Cardiac fibroblast (primary cell): ENCODE measurements around the gene LEMD1.

Source experiments
- DNase-seq, 2 donors: peaks; one replicate each; pipeline versions ENCODE4 v3.0.0 to v3.0.0-alpha.2; 2010; ENCODE audit warnings: low read depth in 2 of 2
- H3K4me3 ChIP-seq, 2 donors: replicated peaks in 1 of 2; 1 replicate in 1 of 2; 2 replicates in 1 of 2; pipeline ENCODE4 v1.5.1; 2011; ENCODE audit warnings: low read depth in 2 of 2, low read length in 2 of 2, mild to moderate bottlenecking in 2 of 2, moderate library complexity in 1 of 2
- TF ChIP-seq, protein P1 (sequence below): IDR thresholded peaks from one replicate; pipeline ENCODE4 v1.5.1; 2011; ENCODE audit warnings: low read depth, mild to moderate bottlenecking, low read length, inconsistent platforms

Gene LEMD1

DNA sequence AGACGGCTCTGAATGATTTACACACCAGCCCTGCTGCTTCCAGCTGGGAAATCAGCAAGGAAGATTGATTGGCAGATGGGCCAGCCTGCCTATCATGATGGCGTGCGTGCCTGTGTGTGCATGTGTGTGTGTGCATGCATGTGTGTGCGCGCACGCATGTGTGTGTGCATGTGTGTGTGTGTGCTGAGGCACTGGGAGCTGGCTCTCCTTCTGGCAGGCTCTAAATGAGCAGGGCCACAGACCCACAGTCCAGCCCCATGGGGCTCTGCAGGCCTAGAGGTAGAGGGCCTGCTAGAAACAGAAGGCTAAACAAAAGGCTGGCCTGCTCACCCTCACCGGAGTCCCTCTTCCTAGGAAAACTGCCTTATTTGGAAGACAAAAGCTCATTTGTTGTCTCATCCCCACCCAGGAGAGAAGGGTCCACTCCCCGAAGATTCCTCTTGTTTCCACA, 71.1 kb downstream of the LEMD1 start:
- TF ChIP-seq, protein P1, sequence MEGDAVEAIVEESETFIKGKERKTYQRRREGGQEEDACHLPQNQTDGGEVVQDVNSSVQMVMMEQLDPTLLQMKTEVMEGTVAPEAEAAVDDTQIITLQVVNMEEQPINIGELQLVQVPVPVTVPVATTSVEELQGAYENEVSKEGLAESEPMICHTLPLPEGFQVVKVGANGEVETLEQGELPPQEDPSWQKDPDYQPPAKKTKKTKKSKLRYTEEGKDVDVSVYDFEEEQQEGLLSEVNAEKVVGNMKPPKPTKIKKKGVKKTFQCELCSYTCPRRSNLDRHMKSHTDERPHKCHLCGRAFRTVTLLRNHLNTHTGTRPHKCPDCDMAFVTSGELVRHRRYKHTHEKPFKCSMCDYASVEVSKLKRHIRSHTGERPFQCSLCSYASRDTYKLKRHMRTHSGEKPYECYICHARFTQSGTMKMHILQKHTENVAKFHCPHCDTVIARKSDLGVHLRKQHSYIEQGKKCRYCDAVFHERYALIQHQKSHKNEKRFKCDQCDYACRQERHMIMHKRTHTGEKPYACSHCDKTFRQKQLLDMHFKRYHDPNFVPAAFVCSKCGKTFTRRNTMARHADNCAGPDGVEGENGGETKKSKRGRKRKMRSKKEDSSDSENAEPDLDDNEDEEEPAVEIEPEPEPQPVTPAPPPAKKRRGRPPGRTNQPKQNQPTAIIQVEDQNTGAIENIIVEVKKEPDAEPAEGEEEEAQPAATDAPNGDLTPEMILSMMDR, result no peak
- no peak overlapping the region for H3K4me3 ChIP-seq
- no peak for DNase-seq

DNA sequence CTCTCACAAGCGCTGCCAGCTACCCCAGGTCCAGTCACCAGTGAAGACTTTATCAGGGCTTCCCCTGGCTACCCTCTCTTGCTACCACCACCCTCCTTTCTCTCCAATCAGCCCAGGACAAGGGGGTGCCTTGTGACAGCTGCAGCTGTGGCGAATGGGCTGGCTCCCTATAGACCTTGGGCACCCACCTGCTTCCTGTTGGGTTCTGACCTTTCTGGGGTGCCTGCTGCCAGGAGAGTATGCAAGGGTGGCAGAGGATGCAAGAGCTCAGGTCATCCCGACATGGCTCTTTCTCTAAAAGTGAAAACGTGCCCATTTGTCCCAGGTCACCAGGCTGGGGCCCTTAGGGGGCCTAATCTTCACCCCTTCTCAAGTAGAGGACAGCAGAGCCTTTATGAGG, 71.7 kb downstream of the LEMD1 start:
- TF ChIP-seq, protein P1, result no peak
- no peak overlapping the region for H3K4me3 ChIP-seq
- no peak for DNase-seq

DNA sequence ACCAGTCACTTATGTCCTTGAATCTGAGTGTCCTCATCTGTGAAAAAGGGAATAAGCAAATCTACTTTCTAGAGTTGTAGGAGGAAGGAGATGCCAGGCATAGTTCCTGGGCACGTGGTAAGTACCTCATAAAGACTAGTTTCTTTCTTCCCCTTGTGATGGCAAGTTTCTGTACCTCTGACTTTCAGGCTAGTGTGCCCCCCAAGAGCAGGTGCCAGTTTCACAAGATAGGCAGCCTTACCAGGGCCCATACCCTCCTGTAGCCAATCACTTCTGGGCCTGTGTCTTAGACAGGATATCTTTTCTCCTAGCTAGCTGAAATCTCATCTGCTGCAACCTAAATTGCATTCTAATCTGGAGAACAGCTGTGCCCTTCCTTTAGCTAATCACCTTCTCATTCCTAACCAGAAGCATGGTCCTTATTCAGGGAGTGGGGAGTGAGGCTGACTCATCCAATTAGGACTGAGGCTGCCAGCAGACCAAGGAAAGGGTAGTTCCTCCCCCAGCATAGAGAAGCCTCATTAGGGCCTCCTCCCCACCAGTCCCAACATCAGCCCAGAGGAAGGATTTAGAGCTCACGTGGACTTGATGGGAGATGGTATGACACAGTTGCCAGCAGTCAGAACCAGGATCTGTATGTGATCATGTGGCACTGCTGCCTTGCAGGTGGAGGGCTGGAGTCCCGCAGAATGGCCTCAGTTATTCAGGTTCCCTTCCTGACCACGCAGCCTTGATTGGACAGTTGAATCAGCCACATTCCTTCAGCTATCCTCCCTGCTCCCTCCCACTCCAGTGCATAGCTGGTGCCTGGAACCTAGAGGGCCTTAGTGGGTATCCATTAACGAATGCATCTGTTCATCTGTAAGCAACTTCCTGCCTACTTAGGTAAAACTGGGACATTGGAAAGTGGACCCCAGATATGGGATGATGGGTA, 73.0 kb downstream of the LEMD1 start:
- H3K4me3 ChIP-seq, result no peak overlapping the region
- TF ChIP-seq, protein P1, result no peak
- no peak for DNase-seq

DNA sequence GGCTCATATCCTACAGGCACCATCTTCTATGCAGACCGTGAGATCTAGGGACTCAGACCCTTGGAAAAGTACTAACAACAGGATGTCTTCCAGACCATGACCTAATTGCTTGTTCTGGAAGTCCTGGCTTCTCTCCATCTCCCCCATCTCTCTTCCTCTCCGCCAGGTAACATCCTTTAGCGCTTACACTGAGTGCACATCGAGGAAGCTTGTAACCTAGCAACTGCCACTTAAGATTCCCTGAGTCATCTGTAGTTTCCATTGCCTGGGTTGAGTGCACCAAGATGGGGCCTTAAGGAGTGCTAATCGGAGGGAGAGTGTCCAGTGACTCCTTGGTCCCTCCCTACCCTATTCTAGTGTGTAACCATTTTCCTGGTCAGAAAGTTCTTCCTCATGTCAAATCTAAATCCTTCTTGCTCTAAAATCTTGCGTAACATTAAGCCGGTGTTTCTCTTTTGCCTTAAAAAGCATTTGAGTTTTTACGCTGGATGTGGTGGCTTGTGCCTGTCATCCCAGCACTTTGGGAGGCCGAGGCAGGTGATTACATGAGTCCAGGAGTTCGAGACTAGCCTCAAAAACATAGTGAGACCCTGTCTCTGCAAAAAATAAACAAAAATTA, 74.8 kb downstream of the LEMD1 start:
- no peak for DNase-seq
- no peak overlapping the region for H3K4me3 ChIP-seq
- TF ChIP-seq, protein P1, result no peak

DNA sequence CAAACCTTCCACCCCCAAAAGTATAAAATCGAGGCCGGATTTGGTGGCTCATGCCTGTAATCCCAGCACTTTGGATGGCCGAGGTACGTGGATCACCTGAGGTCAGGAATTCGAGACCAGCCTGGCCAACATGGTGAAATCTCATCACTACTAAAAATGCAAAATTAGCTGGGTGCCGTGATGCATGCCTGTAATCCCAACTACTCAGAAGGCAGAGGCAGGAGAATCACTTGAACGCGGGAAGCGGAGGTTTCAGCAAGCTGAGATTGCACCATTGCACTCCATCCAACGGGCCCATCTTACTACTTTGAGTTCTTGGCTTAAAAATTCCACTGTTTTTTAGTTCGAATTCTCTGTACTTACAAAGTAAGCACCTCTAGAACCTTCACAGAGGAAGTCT, 76.1 kb downstream of the LEMD1 start:
- H3K4me3 ChIP-seq, result no peak overlapping the region
- TF ChIP-seq, protein P1, result no peak
- DNase-seq, result no peak

DNA sequence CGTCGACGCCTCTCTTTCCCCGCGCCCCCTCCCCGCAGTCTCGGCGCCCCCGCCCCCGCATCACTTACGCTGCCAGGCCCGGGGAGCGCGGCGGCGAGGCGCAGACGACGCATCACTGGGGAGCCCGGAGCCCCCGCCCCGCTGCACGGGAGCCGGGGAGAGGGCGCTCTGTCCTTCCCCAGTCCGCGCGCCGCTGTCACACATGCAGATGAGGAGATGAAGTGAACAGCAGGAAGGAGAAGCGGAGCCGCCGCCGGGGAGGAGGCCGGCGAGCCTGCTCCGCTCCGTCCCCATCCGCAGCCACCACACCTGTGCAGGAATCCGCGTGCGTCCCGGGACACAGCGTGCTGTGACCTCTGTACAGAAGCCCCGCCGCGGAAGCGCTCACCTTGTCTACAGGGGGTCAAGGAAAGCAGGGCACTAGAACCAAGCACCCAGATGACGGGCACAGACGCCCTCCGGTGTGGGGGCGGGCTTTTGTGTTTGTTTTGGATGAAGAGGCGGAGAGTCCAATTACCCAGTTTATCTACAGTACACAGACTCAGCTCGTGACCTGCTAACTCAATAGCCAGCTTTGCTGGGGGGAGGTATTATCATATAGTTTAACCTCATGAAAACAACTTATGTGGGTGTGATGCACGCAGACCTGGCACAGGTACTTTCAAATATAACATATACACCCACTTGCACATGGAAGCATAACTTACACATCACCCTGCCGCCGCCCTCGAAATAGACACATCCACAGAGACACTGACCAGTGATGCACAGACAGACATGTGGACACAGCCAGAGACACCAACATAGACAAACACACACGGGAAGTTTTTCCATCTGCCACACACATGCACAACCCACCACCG, 77.6 kb downstream of the LEMD1 start:
- peak overlapping the region in 1 of 2 donors; percentile 23 for H3K4me3 ChIP-seq
- no peak for DNase-seq
- TF ChIP-seq, protein P1, result no peak
